ENCODE results near the gene FGF22.
"Not testable (repeated sequence)": the region's sequence is repeated elsewhere in the genome, so short reads cannot be mapped to it uniquely, and the experiment has no call there.

Gene FGF22

GRCh38 chr19:597406-598315 is 42.0 kb upstream of the FGF22 start:
- DNase-seq (ENCODE audit: extremely low read depth, insufficient read length) = no peak
- TF ChIP-seq CTCF (IDR thresholded peaks at IDR 0.05; ENCODE audit: insufficient read depth, low read length, poor library complexity, severe bottlenecking) = no peak
- Histone ChIP-seq H3K36me3 (ENCODE audit: control insufficient read depth, insufficient read depth, low read length) (no peaks in the 10 kb centered on the region), H3K27me3 (replicated peaks; ENCODE audit: control insufficient read depth, insufficient read depth, low read length) (no peaks in the 10 kb centered on the region; the same call in 1 of the 2 replicates), H3K4me3 (replicated peaks; ENCODE audit: low read depth, low read length) (no peak overlapping the region)

GRCh38 chr19:601310-601709 is 38.4 kb upstream of the FGF22 start:
- Histone ChIP-seq H3K27me3 (replicated peaks; ENCODE audit: control insufficient read depth, insufficient read depth, low read length) (no peaks in the 10 kb centered on the region), H3K4me3 (replicated peaks; ENCODE audit: low read depth, low read length) (no peak overlapping the region), H3K36me3 (ENCODE audit: control insufficient read depth, insufficient read depth, low read length) (no peaks in the 10 kb centered on the region)
- no peak for TF ChIP-seq CTCF (IDR thresholded peaks at IDR 0.05; ENCODE audit: insufficient read depth, low read length, poor library complexity, severe bottlenecking)
- no peak for DNase-seq (ENCODE audit: extremely low read depth, insufficient read length)

- Histone ChIP-seq H3K36me3 (ENCODE audit: control insufficient read depth, insufficient read depth, low read length) (no peaks in the 10 kb centered on the region), H3K27me3 (replicated peaks; ENCODE audit: control insufficient read depth, insufficient read depth, low read length) (no peaks in the 10 kb centered on the region), H3K4me3 (replicated peaks; ENCODE audit: low read depth, low read length) (no peak overlapping the region)
- TF ChIP-seq CTCF (IDR thresholded peaks at IDR 0.05; ENCODE audit: insufficient read depth, low read length, poor library complexity, severe bottlenecking) = no peak
- no peak for DNase-seq (ENCODE audit: extremely low read depth, insufficient read length)
These were observed 37.9 kb upstream of the FGF22 start for GRCh38 chr19:601790-602189.

- DNase-seq (ENCODE audit: extremely low read depth, insufficient read length) = no peak
- H3K4me3 ChIP-seq (replicated peaks; ENCODE audit: low read depth, low read length) = no peak overlapping the region
- no peak for TF ChIP-seq CTCF (IDR thresholded peaks at IDR 0.05; ENCODE audit: insufficient read depth, low read length, poor library complexity, severe bottlenecking)
- no peaks in the 10 kb centered on the region for H3K27me3 ChIP-seq (replicated peaks; ENCODE audit: control insufficient read depth, insufficient read depth, low read length)
- H3K36me3 ChIP-seq (ENCODE audit: control insufficient read depth, insufficient read depth, low read length) = no peaks in the 10 kb centered on the region
These were observed 37.0 kb upstream of the FGF22 start for GRCh38 chr19:602391-603301.

- H3K36me3 ChIP-seq (ENCODE audit: control insufficient read depth, insufficient read depth, low read length); DNase-seq (ENCODE audit: extremely low read depth, insufficient read length); H3K27me3 ChIP-seq (replicated peaks; ENCODE audit: control insufficient read depth, insufficient read depth, low read length); H3K4me3 ChIP-seq (replicated peaks; ENCODE audit: low read depth, low read length): not testable (repeated sequence)
These were observed 36.4 kb upstream of the FGF22 start for GRCh38 chr19:603302-603639.

GRCh38 chr19:603779-604178 is 35.9 kb upstream of the FGF22 start:
- H3K36me3 ChIP-seq (ENCODE audit: control insufficient read depth, insufficient read depth, low read length); H3K4me3 ChIP-seq (replicated peaks; ENCODE audit: low read depth, low read length); DNase-seq (ENCODE audit: extremely low read depth, insufficient read length); H3K27me3 ChIP-seq (replicated peaks; ENCODE audit: control insufficient read depth, insufficient read depth, low read length): not testable (repeated sequence)

Measured in GM06990 (cell line).